HS-5 (cell line): ENCODE data around the gene PPP3CB.
"Not testable (repeated sequence)": the region's sequence is repeated elsewhere in the genome, so short reads cannot be mapped to it uniquely, and the experiment has no call there.

ENCODE experiments used
- DNase-seq: peaks from one replicate; pipeline ENCODE4 v3.0.0-alpha.2; 2012; ENCODE audit warnings: low read depth

The PPP3CB gene

GRCh38 chr10:73414230-73414945, 81.4 kb downstream of the PPP3CB start:
- DNase-seq, result no peak

GRCh38 chr10:73413528-73414229, 82.1 kb downstream of the PPP3CB start, which contains the start of gene ANXA7:
TSS of gene ANXA7 (minus strand) at chr10:73414058. CDS start at chr10:73400856, 13,202 bp downstream.
- DNase-seq, result peak; percentile 42

DNA sequence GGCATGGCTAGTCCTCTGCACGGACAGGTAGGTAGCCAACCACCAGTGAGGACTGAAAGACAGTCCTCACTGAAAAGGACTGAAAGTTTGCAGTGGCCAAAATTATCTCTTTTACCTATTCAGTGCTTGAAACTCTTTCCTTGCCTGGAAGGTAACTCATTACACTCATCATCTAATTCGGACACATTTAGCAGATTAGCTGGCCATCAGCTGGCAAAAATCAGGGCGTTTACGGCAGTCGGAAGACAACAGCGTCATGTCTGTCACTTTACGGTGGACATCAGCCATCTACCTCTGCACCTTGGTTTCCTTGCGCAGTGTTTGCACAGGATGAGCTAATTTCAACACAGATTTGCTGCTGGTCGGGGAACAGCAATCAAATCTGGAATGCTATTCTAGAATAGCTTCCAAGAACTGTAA, 82.7 kb downstream of the PPP3CB start:
- peak; percentile 43 for DNase-seq

DNA sequence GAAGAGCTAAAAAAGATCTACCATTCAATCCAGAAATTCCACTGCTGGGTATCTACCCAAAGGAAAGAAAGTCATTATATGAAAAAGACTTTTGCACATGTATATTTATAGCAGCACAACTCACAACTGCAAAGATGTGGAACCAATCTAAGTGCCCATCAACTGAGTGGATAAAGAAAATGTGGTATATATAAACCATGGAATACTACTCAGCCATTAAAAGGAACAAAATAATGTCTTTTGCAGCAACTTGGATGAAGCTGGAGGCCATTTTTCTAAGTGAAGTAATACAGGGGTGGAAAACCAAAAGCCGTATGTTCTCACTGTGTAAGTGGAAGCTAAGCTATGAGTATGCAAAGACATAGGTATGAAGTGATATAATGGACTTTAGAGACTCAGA, 84.9 kb downstream of the PPP3CB start:
- no peak for DNase-seq

DNA sequence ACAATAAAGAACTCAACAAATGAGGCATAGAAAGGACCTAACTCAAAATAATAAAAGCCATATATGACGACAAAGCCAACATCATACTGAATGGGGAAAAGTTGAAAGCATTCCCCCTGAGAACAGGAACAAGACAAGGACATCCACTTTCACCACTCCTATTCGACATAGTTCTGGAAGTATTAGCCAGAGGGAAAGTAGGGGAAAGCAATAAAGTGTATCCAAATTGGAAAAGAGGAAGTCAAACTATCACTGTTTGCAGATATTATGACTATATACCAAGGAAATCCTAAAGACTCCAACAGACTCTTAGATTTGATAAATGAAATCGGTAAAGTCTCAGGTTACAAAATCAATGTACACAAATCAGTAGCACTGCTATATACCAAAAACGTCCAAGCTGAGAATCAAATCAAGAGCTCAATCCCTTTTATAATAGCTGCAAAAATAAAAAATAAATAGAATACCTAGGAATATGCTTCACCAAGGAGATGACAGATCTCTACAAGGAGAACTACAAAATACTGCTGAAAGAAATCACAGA, 86.8 kb downstream of the PPP3CB start:
- no peak for DNase-seq

DNA sequence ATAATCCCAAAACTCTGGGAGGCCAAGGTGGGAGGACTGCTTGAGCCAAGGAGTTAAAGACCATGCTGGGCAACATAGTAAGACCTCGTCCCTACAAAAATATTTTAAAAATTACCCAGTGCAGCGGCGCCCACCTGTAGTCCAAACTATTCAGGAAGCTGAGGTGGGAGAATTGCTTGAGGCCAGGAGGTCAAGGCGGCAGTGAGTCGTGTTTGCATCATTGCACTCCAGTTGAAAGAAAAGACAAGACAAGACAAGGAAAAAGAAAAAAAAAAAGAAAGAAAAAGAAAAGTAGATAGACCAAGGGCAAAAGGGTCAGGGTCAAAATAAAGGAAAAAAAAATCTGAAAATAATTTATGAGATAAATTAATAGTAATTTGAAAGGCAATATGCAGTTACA, 87.8 kb downstream of the PPP3CB start:
- no peak for DNase-seq

GRCh38 chr10:73407495-73407894, 88.3 kb downstream of the PPP3CB start:
- DNase-seq, result no peak

- no peak for DNase-seq
These were observed 89.0 kb downstream of the PPP3CB start for GRCh38 chr10:73406846-73407245.

GRCh38 chr10:73405556-73405955, 90.3 kb downstream of the PPP3CB start:
- no peak for DNase-seq

DNA sequence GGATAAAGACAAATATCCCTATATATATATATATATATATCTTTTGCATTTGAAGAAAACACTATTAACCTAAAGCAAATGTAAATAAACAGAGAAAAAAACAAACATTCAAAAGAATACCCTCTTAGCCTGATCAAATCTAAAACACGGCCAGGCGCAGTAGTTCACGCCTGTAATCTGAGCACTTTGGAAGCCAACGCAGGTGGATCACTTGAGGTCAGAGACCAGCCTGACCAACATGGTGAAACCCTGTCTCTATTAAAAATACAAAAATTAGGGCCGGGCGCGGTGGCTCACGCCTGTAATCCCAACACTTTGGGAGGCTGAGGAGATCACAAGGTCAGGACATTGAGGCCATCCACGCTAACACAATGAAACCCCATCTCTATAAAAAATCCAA, 91.1 kb downstream of the PPP3CB start:
- no peak for DNase-seq

DNA sequence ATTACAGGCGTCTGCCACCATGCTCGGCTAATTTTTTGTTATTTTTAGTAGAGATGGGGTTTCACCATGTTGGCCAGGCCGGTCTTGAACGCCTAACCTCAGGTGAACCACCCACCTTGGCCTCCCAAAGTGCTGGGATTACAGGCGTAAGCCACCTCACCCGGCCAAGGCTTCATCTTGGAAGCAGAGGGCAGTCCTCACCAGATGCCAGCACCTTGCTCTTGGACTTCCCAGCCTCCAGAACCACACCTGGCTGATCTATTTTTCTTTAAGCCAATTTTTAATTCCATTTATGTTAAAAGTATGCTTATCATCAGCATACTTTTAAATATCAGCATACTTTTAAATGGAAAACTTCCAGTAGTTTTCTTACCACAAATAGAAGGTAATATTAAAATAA, 94.2 kb downstream of the PPP3CB start:
- no peak for DNase-seq

DNA sequence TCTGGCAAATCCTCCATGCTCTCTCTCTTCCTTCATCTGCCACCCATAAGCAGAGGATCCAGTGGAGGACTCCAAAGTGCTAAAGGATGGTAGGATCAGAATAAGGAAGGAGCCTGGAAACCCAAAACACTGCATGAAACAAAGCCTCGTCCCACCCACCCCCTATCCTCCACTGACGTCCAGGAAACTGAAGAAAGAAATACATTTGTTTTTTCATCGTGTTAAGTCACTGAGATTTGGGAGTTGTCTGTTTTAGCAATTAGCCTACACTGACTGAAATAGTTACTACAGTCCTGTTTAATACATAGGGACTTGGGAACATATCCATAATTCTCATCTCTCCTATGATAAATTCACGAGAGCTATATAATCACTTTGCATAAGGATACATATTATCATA, 96.8 kb downstream of the PPP3CB start:
- no peak for DNase-seq

DNA sequence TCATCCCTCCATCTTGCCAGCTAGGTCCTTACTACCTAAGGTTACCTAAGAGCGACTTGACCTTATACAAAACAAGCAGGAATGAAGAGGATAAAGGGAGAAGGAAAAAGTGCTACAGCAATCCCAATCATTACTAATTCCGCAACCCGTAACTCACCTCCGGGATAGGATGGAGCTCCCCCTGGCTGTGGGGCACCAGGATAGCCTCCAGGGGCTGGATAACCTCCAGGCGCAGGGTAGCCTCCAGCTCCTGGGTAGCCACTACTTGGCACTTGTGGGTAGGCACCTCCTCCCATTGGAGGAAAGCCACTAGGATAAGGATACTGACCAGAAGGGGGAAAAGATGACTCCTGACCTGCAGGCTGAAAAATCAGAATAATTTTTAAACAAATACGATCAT, 97.8 kb downstream of the PPP3CB start:
- DNase-seq, result no peak

DNA sequence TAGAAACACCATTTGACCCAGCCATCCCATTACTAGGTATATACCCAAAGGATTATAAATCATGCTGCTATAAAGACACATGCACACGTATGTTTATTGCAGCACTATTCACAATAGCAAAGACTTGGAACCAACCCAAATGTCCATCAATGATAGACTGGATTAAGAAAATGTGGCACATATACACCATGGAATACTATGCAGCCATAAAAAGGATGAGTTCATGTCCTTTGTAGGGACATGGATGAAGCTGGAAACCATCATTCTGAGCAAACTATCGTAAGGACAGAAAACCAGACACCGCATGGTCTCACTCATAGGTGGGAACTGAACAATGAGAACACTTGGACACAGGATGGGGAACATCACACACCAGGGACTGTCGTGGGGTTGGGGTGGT, 101.5 kb downstream of the PPP3CB start:
- DNase-seq, result not testable (repeated sequence)

GRCh38 chr10:73388228-73388627, 107.6 kb downstream of the PPP3CB start:
- no peak for DNase-seq

DNA sequence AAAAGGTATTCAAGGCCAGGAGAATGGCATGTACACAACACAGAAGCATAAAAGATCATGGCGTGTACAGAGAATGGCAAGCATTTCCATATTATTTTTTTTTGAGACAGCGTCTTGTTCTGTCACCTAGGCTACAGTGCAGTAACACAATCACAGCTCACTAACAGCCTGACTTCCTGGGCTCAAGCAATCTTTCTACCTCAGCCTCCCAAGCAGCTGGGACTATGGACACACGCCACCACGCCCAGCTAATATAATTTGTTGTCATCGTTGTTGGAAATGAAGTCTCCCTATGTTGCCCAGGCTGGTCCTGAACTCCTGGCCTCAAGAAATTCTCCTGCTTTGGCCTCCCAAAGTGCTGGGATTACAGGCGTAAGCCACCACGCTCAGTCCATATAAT, 109.2 kb downstream of the PPP3CB start:
- no peak for DNase-seq
